WERI-Rb-1 (cell line): ENCODE measurements around the gene CEP350.

Experiments
- DNase-seq: peaks from one replicate; pipeline ENCODE4 v3.0.0-alpha.2; 2020
- H3K27ac ChIP-seq: fragments of 250-450 bp; sonication (Bioruptor Pico); 2 replicates; pipeline ENCODE4 v1.5.1; 2020; ENCODE audit warnings: mild to moderate bottlenecking, moderate library complexity
- H3K27me3 ChIP-seq: fragments of 250-450 bp; sonication (Bioruptor Pico); 2 replicates; pipeline ENCODE4 v1.5.1; 2021; ENCODE audit warnings: mild to moderate bottlenecking, low read depth, moderate library complexity; ENCODE audit not compliant: insufficient read depth, severe bottlenecking
- H3K36me3 ChIP-seq: fragments of 250-450 bp; sonication (Bioruptor Pico); 2 replicates; pipeline ENCODE4 v1.5.1; 2020; ENCODE audit warnings: mild to moderate bottlenecking, moderate library complexity
- H3K4me3 ChIP-seq: 2 replicates; pipeline ENCODE4 v1.5.1; 2011; ENCODE audit warnings: low read depth, mild to moderate bottlenecking, control low read depth, low read length
- H3K9me3 ChIP-seq: fragments of 250-450 bp; sonication (Bioruptor Pico); 2 replicates; pipeline ENCODE4 v1.5.1; 2021; ENCODE audit warnings: mild to moderate bottlenecking, moderate library complexity; ENCODE audit not compliant: severe bottlenecking
- CTCF ChIP-seq: IDR thresholded peaks from 2 replicates; pipeline ENCODE4 v1.5.1; 2011; ENCODE audit warnings: low read depth, mild to moderate bottlenecking, control low read depth, inconsistent platforms, low read length

CEP350 gene

GRCh38 chr1:179984942-179985341, 30.3 kb downstream of the CEP350 start:
- no peak overlapping the region for H3K27ac ChIP-seq
- H3K36me3 ChIP-seq, result peaks cover 4% of the 10 kb centered on the region
- DNase-seq, result no peak
- H3K4me3 ChIP-seq, result no peak overlapping the region
- no peaks in the 10 kb centered on the region for H3K9me3 ChIP-seq
- no peak for TF ChIP-seq CTCF
- H3K27me3 ChIP-seq, result no peaks in the 10 kb centered on the region

DNA sequence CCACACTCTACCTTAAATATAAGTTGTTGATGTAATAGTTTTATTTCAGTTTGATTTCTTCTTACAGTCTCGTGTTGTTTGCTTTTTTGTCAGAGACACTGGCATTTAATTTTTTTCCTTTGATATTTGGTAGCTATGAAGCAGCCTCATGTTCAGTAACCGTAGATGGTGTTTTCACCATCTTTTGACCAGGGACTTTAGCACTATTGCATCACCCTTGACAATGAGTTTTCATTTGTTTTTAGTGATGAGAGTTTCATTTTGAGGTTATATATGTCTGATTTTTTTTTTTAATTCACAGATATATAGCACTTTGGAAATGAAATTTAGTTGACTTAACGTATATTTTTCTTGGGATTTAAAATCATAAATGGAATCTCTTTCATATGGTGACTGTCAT, 36.2 kb downstream of the CEP350 start:
- Histone ChIP-seq H3K4me3 (no peak overlapping the region), H3K9me3 (no peaks in the 10 kb centered on the region), H3K27ac (no peak overlapping the region), H3K36me3 (peaks cover 18% of the 10 kb centered on the region), H3K27me3 (no peaks in the 10 kb centered on the region)
- no peak for TF ChIP-seq CTCF
- DNase-seq, result no peak

GRCh38 chr1:179995576-179995975, 41.0 kb downstream of the CEP350 start:
- no peak for TF ChIP-seq CTCF
- Histone ChIP-seq H3K36me3 (peaks cover 31% of the 10 kb centered on the region), H3K27me3 (no peaks in the 10 kb centered on the region), H3K9me3 (no peaks in the 10 kb centered on the region), H3K4me3 (no peak overlapping the region), H3K27ac (no peak overlapping the region)
- DNase-seq, result no peak

- H3K36me3 ChIP-seq, result peaks cover 31% of the 10 kb centered on the region
Measured at GRCh38 chr1:179996099-179996498, 41.5 kb downstream of the CEP350 start.

GRCh38 chr1:180000575-180000974, 46.0 kb downstream of the CEP350 start:
- peaks cover 33% of the 10 kb centered on the region for H3K36me3 ChIP-seq
- no peak for TF ChIP-seq CTCF

More at GRCh38 chr1:179996099-179996498, 41.5 kb downstream of the CEP350 start:
- Histone ChIP-seq H3K27me3 (no peaks in the 10 kb centered on the region), H3K4me3 (no peak overlapping the region), H3K9me3 (no peaks in the 10 kb centered on the region), H3K27ac (no peak overlapping the region)
- no peak for TF ChIP-seq CTCF
- no peak for DNase-seq

DNA sequence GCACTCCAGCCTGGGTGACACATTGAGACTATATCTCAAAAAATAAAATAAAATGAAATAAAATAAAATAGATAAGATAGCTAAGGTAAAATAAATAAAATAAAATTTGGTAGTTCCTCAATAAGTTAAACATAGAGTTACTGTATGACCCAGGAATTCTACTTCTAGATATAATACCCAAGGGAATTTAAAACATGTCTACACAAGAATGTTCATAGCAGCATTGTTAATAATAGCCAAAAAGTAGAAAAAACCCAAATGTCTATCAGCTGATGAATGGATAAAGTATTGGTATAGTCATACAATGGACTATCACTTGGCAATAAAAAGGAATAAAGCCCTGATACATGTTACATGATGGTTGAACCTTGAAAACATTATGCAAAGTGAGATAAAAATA, 47.8 kb downstream of the CEP350 start:
- H3K27ac ChIP-seq, result no peak overlapping the region
- no peak overlapping the region for H3K4me3 ChIP-seq
- TF ChIP-seq CTCF, result no peak
- H3K9me3 ChIP-seq, result peaks cover 3% of the 10 kb centered on the region
- no peak for DNase-seq
- H3K27me3 ChIP-seq, result no peaks in the 10 kb centered on the region
- H3K36me3 ChIP-seq, result peaks cover 34% of the 10 kb centered on the region

More at GRCh38 chr1:180000575-180000974, 46.0 kb downstream of the CEP350 start:
- Histone ChIP-seq H3K9me3 (no peaks in the 10 kb centered on the region), H3K27me3 (no peaks in the 10 kb centered on the region), H3K27ac (no peak overlapping the region), H3K4me3 (no peak overlapping the region)
- DNase-seq, result no peak
